ENCODE measurements around the gene CDKN1C.
A peak's percentile ranks its signal among the peaks of the same experiment; 100 is the strongest.

The CDKN1C gene

DNA sequence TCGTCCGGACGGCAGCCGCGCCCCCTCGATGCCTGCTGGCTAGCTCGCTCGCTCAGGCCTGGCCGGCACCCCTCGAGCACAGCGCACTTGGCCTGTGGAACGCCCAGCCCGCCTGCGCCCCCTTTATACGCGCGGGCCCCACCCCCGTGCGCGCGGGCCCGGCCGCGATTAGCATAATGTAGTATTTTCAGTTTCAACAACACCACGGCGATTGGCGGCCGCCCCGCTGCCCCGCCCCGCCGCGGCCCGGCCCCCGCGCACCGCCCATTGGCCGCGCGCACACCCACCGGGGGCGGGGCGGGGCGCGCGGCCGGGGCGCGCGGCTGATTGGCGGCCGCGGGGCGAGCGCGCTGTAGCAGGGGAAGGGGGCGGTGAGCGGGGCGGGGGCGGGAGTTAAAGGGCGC is at the start of gene CDKN1C:
Gene CDKN1C, minus strand, starts transcription at position 98 of the 404 bp plus-strand sequence. CDS start 319 bp downstream, outside the sequence.
- DNase-seq, result peak; percentile 77 to 95

DNA sequence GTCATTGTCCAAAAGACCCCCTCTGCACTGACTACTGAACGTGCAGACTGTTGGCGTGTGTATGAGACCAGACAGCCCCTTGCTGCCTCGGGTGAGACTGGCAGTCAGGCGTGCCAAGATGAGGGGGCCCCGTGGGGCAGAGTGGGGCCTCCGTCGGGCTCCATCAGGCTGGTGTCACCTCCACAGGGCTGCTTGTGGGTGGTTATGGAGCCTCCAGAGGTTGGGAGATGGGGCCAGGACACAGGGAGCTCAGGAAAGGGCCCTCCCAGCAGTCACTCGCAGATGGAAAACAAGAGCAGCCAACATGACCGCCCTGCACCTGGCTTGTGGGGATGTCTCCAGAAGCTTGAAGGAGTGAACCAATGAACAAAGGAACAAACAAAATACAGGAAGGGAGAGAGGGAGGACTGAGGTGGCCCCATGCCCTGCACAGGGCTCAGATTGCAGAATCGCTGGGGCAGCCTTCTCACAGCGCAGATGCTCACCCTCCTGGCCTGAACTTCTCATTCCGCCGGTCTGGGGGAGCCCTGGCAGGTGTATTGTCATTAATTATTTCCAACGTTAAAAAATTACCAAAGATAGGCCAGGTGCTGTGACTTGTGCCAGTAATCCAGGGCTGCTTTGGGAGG is 49.1 kb upstream of the CDKN1C start:
- no peak for DNase-seq

DNA sequence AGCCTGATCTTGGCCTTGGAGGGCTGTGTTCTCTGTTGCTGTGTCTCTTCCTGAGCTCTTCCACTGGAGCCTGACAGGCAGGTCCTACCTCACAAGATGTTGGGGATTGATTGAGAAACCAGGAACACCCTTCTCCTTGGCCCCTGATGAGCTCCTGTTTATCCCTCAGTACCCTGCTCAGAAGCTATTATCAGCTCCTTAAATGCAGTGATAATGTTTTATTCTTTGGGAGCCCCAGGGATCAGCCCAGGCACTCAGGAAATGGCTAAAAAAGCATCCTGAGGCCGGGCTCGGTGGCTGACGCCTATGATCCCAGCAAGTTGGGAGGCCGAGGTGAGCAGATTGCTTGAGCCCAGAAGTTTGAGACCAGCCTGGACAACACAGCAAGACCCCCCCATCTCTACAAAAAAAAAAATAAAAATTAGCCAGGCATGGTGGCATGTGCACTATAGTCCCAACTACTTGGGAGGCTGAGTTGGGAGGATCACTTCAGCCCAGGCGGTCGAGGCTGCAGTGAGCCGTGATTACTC is 48.5 kb upstream of the CDKN1C start:
- no peak for DNase-seq

DNA sequence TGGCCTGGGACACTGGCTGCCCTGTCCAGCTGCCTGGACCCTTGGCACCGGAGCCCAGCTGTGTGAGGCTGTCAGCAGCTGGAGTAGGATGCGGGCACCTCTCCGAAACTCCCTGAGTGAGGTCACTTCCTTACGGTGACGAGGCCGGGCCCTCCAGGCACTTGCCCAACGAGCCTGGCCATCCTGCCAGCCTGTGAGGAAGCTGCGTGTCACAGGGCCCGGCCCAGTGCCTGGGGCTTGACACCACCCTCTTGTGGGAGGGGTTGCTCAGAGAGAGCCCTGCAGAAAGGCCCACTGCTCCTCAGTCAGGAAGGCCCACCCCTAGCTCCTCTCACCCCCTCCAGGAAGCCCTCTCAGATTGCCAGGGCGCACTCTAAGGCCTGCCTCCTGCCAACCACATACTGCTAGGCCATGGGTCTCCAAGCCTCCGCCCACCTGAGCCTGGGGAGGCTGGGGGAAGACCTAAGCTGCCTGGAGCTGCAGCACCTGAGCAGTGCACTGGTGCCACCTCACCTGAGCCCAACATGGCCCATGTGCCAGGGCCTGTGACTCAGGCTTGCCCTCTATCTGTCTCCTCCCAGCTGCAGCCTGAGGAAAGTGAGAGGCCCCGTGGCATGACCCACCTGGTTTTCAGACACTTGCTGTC is 47.9 kb upstream of the CDKN1C start:
- no peak for DNase-seq

DNA sequence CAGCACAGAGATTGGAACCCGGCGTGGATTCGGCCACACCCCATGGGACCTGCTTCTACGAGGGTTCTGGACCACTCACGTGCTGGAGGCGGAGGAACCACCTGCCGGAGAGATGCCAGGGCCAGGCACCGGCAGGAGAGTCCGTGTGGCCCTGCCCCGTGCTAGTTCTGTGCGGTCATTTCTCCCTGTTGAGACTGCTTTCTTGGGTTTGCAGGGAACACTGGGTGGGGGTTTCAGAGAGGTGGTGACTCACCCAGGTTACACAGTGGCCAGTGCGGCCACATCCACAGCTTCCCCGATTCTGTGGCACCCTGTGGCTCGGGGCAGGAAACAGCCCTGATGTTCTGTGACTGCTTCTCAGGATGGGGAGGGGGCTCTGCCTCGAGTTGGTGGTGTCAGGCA is 47.3 kb upstream of the CDKN1C start:
- DNase-seq, result no peak

DNA sequence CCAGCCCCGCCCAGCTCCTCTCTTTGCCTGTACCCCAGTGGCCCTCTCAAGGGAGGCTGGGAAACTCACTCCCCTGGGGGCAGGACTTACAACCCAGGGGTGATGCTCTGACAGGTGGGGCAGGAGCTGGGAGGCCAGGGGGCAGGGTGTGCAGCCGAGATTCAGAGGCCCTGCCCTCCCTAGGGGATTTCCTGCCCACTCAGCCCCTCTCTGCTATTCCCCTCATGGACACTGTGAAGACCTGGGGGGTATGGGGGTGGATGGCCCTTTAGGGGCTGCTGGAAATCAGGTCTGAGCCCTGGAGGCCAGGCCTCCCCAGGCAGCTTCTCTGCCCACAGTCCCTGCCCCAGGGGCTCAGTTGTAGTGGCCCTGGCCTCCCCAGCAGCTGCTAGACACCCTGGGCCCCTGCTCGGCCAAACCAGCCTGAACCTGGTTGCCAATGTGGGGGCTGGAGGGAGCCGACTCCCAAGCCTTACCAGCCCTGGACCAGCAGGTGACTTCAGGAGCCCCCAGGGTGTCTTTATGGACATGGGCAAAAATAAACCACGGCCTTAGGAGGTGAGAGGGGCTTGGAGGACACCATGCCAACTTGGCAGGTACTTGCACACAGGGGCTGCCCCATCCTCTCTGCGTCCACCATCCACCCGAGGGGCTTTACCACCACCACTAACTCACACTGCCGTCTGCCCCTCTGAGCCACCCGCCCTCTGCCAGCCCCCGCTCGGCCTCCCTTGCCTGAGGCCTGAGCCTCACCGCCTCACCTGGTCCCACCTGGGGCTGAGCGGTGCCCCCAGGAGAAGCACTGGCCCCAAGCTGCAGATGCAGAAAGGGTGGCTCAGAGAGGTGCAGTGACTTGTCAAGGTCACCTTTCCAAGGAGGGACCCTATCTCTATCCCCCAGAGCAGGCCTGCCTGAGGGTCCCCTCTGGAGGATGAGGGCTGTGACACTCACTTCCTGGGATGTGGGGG is 46.5 kb upstream of the CDKN1C start:
- no peak for DNase-seq

DNA sequence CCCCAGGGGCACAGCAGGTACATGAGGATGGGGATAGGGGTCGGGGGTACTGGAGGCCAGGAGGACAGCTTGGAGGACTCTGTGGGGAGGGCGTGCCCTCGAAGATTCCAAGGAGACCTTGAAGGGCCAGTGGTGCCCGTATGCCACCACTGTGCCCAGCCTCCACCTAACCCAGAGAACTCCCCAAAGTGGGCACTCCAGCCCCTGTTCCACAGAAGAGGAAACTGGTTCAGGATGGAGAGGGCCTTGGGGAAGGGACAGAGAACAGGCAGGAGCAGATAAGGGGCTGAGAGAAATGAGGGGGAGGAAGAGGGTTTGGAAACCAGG is 45.8 kb upstream of the CDKN1C start:
- DNase-seq, result no peak

DNA sequence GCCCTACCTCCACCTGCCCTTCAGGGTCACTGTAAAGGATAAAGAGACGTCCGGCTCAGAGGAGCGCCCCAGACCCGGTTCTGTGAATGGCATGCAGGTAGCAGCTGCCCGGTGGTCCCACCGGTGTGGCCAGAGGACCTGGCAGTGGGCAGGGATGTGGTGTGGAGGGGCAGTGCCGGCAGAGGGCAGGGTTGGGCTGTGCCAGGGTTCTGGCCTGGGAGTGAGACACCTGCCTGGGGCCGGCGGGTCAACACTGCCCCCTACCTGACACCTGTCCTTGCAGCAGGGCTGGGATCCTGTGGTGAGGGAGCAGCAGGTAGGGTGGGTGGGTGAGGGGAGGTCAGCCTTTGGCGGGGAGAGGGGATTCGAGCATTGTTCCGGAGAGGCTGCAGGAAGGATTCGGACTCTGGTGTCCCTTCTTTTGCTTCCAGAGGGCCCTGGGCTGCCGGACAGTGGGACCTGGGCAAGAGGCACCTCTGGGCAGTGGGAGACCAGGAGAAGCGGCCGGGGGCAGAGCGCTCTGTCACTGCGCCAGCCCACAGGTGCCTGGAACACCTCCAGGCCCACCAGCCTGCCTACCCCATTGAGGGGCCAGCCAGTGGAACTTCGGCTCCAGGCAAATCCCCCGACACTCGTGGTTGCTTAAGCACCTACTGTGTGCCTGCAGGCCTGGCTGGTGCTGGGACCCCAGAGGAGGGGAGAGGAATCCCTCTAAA is 45.3 kb upstream of the CDKN1C start:
- peak; percentile 78 to 94 for DNase-seq

DNA sequence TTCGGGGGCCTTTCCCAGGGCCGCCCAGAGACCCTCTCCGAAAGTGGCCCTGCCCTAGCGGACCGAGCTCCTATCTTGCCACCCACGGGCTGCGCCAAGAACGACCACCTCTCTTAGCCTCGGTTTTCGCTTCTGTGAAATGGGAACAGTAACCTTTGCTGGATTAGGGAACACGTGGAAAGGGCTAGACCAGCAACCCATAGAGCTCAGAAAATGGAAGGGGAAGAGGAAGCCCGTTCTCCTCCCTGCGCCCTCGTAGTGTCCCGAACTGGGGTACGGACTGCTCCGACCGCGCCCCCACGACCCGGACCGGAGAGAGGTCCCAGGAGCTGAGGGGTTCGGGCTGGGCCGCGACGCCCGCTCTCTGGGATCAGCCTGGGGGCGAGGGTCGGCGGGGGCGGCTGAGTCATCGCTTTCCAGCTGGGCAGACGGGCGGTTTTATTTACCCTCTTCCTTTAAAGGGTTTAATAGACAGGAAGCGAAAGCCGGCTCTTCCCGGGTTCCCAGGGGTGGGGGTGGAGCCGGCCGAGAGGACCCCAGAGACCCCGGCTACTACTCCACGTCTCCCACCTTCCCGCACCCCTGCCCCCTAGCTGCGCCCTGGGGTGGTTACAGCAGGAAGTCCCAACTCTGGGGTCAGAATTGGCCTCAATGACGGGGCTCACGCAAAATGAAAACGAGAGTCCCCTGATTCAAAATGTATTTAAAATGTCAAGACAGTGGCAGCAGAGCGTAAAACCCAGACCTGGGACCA is 44.6 kb upstream of the CDKN1C start:
- peak in 1 of 2 experiments; percentile 48 for DNase-seq

DNA sequence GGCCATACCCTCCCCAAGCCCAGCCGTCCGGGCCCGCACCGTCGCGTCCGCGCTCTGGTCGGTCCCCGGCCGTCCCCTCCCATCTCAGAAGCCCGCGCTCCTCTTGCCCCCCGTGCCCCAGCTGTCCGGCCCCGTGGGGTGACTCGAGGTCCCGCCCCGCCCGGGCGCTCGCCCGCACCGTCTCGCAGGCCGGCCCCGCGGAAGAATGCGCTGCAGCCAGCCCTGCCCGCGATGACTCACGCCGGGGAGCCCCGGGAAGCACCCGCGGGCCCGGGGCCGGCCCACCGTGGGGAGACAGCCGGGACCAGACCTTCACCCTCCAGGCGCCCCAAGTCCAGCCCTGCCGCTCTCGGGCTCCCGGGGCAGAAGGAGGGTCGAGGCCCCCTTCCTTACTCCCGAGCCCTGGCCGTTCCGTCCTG is 44.0 kb upstream of the CDKN1C start:
- DNase-seq, result no peak

DNA sequence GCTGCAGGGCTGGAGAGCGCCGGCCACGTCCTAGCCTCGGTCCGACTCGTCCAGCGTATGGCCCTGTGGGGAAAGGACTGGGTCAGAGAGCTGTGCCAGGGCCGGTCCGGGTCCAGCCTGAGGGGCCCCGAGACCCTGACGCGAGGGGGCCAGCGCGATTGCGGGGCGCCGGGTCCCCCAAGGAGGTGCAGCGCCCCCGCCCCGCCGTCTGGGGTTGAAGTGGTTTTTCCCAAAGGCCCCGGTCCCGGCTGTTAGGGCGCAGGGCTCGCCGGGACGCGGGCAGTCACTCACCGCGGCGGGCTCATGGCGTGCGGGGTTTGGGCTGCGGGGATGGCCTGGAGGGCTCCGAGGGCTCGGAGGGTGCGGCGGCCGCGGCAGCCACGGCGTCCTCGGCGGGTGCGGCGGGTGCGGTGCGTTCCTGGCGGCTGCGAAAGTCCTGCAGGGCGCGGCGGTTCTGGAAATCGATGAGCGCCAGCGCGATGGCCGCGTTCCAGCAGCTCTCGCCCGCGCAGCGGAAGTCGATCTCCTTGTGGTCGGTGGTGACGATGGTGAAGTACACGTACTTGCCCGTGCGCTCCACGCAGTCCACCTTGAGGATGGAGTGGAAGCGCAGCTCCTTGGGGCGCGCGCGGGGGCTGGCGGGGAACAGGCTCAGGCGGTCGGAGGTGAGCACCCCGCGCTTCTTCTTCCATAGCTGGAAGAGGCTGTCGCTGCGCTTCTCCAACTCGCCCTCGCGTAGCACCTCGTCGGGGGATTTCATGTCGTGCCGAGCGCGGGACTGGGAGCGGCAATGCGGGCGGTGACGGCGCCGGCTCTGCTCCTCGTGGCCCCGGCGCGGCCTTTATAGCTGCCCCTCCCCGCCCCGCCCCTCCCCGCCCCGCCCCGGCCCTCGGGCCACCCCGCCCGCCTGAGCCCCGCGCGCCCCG is 43.3 kb upstream of the CDKN1C start, which contains the start of gene PHLDA2:
Gene PHLDA2, minus strand, starts transcription at position 816 of the 926 bp plus-strand sequence. Its CDS starts 56 bp downstream, at position 760.
- DNase-seq, result peak in 1 of 2 experiments; percentile 60

DNA sequence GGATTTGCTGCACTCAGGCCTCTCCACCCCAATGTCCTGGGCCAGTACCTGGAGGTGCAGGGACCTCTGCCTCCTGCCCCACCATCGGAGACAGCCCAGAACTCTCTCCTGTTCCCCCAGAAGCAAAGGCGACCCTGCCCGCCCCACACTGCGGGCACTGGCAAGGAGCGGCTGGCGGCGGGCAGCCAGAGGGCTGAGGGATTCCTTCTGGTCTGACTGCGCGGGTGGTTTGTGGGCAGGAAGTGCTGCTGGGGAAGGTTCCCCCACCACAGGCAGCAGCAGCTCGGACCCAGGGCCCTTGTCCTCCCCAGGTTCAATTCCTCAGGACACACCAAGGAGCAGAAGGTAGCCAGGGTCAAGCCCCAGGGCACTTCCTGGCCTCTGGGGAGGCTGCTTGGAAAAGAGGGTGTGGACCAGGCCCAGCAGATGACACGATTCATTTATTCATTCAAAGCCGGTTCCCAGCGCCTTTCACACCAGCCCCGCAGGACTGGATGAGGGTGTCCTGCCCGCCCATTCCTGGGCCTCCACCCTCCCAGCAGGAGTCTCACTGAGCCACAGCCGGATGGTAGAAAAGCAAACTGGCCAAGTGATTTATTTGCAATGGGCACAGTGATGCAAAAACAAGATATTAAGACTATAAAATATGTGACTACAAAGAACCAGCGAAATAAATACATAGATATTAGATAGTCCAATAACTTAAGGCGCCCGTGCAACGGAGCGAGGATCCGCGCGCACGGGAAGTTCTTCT is 42.5 kb upstream of the CDKN1C start:
- peak; percentile 25 to 43 for DNase-seq

DNA sequence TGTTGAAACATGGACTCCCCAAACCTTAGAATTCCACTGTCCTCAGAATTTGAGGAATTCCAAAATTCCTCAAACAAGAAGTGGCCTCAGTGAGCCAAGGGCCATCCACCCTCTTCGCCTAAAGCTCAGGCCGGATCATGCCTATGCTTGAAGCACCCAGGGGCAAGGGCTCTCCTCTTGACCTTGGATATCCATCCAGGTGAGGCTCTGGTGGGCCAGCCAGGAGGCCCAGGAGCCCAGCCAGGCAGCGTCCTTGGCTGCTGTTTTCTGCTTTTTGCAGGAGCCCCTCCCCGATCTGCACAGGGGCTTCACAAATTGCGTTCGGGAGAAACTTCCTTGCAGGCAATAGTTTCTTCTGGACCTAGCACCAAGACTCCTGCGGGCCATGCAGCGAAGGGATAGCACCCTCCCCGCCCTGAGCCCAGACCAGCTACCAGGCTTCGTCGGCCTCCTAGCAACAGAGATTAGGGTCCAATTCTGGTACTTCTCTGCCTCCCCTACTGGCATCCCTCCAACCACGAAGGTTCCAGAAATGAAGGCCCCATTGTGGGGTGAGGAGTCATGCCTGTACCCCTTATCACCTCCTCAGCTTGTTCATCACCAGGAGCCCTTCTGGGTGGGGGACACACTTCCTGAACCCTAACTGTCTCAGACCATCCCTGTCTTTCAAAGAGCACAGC is 41.7 kb upstream of the CDKN1C start:
- no peak for DNase-seq

DNA sequence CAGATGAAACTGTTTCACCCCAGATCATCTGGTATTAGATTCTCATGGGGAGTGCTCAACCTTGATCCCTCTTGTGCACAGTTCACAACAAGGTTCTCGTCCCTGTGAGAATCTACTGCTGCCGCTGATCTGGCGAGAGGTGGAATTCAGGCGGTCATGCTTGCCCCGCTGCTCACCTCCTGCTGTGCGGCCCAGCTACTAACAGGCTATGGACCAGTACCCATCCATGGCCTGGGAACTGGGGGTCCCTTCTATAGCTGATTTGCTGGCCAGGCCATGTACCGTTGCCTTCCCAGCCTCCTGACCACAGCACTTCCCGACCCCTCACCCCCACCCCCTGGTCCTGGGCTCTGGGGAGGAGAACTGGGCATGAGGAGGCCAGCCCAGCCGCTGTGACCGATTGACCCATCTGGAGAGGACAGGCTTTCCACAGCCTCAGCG is 41.1 kb upstream of the CDKN1C start:
- no peak for DNase-seq

DNA sequence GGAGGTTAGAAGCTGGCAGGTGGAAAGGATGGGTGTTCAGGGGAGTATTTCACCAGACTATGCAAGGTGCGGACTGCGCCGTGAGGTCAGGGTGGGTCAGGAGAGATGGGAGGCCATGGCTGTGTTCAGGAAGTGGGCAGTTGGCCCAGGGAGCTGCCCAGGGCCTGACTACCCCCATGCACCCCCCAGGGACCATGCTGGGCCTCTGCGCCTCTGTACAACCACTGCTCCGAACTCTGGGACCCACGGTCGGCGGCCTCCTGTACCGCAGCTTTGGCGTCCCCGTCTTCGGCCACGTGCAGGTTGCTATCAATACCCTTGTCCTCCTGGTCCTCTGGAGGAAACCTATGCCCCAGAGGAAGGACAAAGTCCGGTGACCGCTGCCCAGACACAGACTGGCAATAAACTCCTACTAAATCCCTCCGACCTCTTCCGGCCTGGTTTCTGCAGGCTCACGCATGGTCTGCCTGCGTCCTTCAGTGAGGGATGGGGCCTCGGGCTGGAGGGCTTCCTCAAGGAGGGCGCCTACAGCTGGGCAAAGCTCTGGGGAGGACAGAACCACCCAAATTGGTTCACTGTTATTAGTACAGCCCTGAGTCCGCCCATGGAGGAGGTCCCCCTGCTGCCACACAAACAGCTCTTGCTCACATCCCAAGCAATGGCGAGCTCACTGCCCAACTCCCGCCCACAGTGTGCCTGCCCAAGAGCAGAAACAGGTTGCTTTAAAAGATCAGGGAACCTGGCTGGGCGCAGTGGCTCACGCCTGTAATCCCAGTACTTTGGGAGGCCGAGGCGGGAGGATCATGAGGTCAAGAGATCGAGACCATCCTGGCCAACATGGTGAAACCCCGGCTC is 39.5 kb upstream of the CDKN1C start:
- no peak for DNase-seq

DNA sequence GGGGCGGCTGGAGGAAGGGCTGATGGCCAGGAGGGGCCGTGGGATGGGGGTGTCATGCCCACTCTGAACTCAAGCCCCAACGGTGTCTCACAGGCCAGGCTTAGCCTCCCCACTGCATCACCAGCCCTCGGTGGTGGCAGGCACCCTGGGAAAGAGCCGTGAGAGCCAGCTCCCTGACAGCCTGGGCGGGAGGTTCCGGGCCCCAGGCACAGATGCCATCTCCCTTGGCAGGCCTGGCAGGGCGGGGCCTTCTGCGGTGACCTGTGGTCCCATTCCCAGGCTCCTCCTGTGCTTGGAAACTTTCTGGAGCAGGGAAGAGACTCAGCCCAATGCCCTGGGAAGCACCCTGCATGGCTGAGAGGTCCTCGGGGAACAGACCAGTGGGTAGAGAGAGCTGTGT is 38.8 kb upstream of the CDKN1C start:
- DNase-seq, result no peak

DNA sequence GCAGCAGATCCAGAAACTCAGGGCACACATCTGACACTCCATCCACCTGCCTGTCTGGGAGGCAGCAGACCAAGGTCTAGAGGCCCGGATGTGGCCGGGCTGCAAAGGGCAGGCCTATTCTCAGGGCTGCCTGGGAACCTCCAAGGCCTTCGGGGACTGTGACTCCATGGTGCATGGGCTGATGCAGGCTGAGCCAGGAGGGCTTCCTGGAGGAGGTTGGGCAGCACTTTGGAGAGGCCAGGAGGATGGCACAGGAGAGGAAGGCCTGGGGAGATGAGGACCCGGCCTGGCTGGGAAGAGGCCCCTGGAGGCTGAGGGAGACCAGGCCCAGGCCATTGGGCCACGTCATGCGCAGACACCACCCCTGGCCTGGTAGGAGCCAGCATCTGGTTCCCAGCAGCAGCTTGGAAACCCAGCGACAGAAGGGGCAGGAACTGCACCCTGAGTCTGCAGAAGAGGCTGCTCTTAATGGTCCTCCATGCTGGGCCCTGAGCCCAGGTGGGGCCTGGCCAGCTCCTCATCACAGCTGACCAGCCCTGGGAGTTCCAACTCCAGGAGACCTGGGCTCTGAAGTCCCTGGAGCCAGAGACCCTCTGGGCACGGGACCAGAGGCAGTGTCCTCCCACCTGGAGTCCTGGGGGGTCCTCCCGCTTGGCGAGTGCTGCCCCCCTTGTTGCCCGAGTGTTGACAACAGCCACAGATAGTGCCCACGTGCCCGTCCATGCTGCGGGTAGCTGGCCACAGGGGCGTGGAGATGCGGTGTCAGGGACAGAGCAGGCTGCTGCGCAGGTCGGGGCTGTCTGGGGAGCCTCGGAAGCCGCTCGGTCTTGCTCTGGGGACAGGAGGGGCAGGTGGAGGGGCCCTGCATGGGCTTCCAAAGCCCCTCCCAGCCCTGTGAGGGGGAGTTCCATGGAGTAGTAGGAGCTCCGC is 38.1 kb upstream of the CDKN1C start:
- no peak for DNase-seq

Data from NCI-H526 (cell line).